PC-3 (cell line): Measurements from ENCODE around the gene DLG2. TPM values are rescaled to one million over a fixed set of nuclear protein-coding genes. Genes with fewer than 3 reads are reported as not detected.

Experiments
- ATAC-seq: fragments of 200-7000 bp; cut with Tn5 transposase; 2 replicates; pipeline ENCODE4 v1.9.1; 2020; ENCODE audit warnings: mild to moderate bottlenecking, moderate library complexity
- BruUV-seq: library from RNA; stranded (reverse); fragments of 400-500 nt; replicated peaks from 2 replicates; lab custom pipeline; 2021; lab: Mats Ljungman, UMichigan
- CTCF ChIA-PET: fragments of 300-600 bp; sonication (Branson Sonifier 250); formaldehyde crosslinking; loops from one replicate; lab custom pipeline; 2022; ENCODE audit warnings: antibody characterized with exemption; lab: Charles Lee
- POLR2A ChIA-PET: fragments of 300-600 bp; sonication (Branson Sonifier 250); formaldehyde crosslinking; loops from one replicate; lab custom pipeline; 2022; ENCODE audit warnings: antibody characterized with exemption; ENCODE audit not compliant: unreplicated experiment; lab: Charles Lee
- DNase-seq: peaks from one replicate; pipeline ENCODE4 v3.0.0-alpha.2; 2015
- H2AFZ ChIP-seq: fragments of 300-600 bp; sonication (generic); 2 replicates; pipeline ENCODE4 v1.6.0; 2016; ENCODE audit warnings: antibody characterized with exemption, low read length
- H3F3A ChIP-seq: fragments of 300-600 bp; sonication (generic); one replicate; pipeline ENCODE4 v1.6.0; 2017; ENCODE audit warnings: antibody characterized with exemption, low read length, control low read depth, mild to moderate bottlenecking; ENCODE audit not compliant: unreplicated experiment
- H3K27ac ChIP-seq: fragments of 300-600 bp; sonication (generic); 2 replicates; pipeline ENCODE4 v1.5.1; 2016; ENCODE audit warnings: mild to moderate bottlenecking, low read length
- H3K27me3 ChIP-seq: fragments of 300-600 bp; sonication (generic); 2 replicates; pipeline ENCODE4 v1.6.1; 2016; ENCODE audit warnings: low read length, mixed read lengths
- H3K36me3 ChIP-seq: fragments of 300-600 bp; sonication (generic); 2 replicates; pipeline ENCODE4 v1.6.1; 2016; ENCODE audit warnings: low read depth, mixed run types, low read length, mixed read lengths
- H3K4me1 ChIP-seq: fragments of 300-600 bp; sonication (generic); 2 replicates; pipeline ENCODE4 v1.5.1; 2016; ENCODE audit warnings: low read length; ENCODE audit not compliant: insufficient read depth
- H3K4me2 ChIP-seq: fragments of 300-600 bp; sonication (generic); 2 replicates; pipeline ENCODE4 v1.6.0; 2016; ENCODE audit warnings: low read length
- H3K4me3 ChIP-seq: fragments of 300-600 bp; sonication (generic); 2 replicates; pipeline ENCODE4 v1.5.1; 2016; ENCODE audit warnings: mild to moderate bottlenecking, low read length, mixed read lengths
- H3K79me2 ChIP-seq: fragments of 300-600 bp; sonication (generic); 2 replicates; pipeline ENCODE4 v1.6.1; 2017; ENCODE audit warnings: low read length, mixed read lengths
- H3K9ac ChIP-seq: fragments of 300-600 bp; sonication (generic); 2 replicates; pipeline ENCODE4 v1.6.0; 2016; ENCODE audit warnings: mild to moderate bottlenecking, low read length
- H3K9me2 ChIP-seq: fragments of 300-600 bp; sonication (generic); replicated peaks from 2 replicates; pipeline ENCODE4 v1.6.1; 2016; ENCODE audit warnings: mixed run types, low read length, mixed read lengths
- H3K9me3 ChIP-seq: fragments of 300-600 bp; sonication (generic); 2 replicates; pipeline ENCODE4 v1.6.1; 2016; ENCODE audit warnings: low read length, mixed read lengths
- H4K20me1 ChIP-seq: fragments of 300-600 bp; sonication (generic); 2 replicates; pipeline ENCODE4 v1.6.1; 2016; ENCODE audit warnings: low read length, mixed read lengths
- CTCF ChIP-seq: fragments of 300-600 bp; sonication (generic); conservative IDR thresholded peaks from 2 replicates; pipeline ENCODE4 v1.5.1; 2017; ENCODE audit warnings: antibody characterized with exemption, low read depth, mild to moderate bottlenecking, low read length
- EZH2 ChIP-seq: fragments of 300-600 bp; sonication (generic); IDR thresholded peaks from one replicate; pipeline ENCODE4 v1.6.1; 2017; ENCODE audit warnings: antibody characterized with exemption, mild to moderate bottlenecking, low read length; ENCODE audit not compliant: unreplicated experiment
- EZH2phosphoT487 ChIP-seq: fragments of 300-600 bp; sonication (generic); IDR thresholded peaks from 2 replicates; pipeline ENCODE4 v1.6.1; 2018; ENCODE audit warnings: mild to moderate bottlenecking, antibody characterized with exemption, low read length, borderline replicate concordance
- intact Hi-C: fragments of 100-400 bp; cut with micrococcal nuclease; formaldehyde crosslinking; loops from 2 replicates; pipeline ENCODE4 v1.9.0; 2023
- total RNA-seq: library from RNA; depleted of rRNA; stranded (reverse); fragments of >200 nt; gene quantifications from 2 replicates; pipeline ENCODE4 v1.2.3, GENCODE V29; 2014

Gene DLG2
- total RNA-seq, 1 experiment from 2014 or later: 0.58 TPM

- H3K4me1 ChIP-seq: no peaks in the 10 kb centered on the region
- no peak for DNase-seq
- TF ChIP-seq EZH2phosphoT487 (no peak), EZH2 (no peak), CTCF (no peak)
- no peak overlapping the region for H3K4me2 ChIP-seq
- no peaks in the 10 kb centered on the region for H3F3A ChIP-seq
- POLR2A ChIA-PET: no interaction called here
- BruUV-seq: no TSS peak
- H2AFZ ChIP-seq: no peak overlapping the region
- H3K9me2 ChIP-seq: no peaks in the 10 kb centered on the region
- H3K4me3 ChIP-seq: no peak overlapping the region
- ATAC-seq: no peak
- no peaks in the 10 kb centered on the region for H3K36me3 ChIP-seq
- no peaks in the 10 kb centered on the region for H4K20me1 ChIP-seq
- CTCF ChIA-PET: no interaction called here
- H3K79me2 ChIP-seq: no peaks in the 10 kb centered on the region
- H3K9ac ChIP-seq: no peak overlapping the region
- no peaks in the 10 kb centered on the region for H3K9me3 ChIP-seq
- H3K27ac ChIP-seq: no peak overlapping the region
- peaks cover 16% of the 10 kb centered on the region for H3K27me3 ChIP-seq
- intact Hi-C loops: no loop called here
Observed at GRCh38 chr11:83666149-83666548, 1961.0 kb downstream of the DLG2 start.

- ChIA-PET POLR2A (no interaction called here), CTCF (no interaction called here)
- Histone ChIP-seq H3K4me3 (no peak overlapping the region), H3K36me3 (no peaks in the 10 kb centered on the region), H3K79me2 (no peaks in the 10 kb centered on the region), H3K27me3 (peaks cover 16% of the 10 kb centered on the region), H3K9me3 (no peaks in the 10 kb centered on the region), H3K4me2 (no peak overlapping the region), H3K4me1 (no peaks in the 10 kb centered on the region), H3F3A (no peaks in the 10 kb centered on the region), H3K9me2 (no peaks in the 10 kb centered on the region), H3K27ac (no peak overlapping the region), H4K20me1 (no peaks in the 10 kb centered on the region), H3K9ac (no peak overlapping the region), H2AFZ (no peak overlapping the region)
- DNase-seq (no peak), ATAC-seq (no peak)
- intact Hi-C loops: no loop called here
- BruUV-seq: no TSS peak
- TF ChIP-seq CTCF (no peak), EZH2phosphoT487 (no peak), EZH2 (no peak)
Observed at GRCh38 chr11:83663988-83664387, 1963.2 kb downstream of the DLG2 start.

GRCh38 chr11:83663446-83663845, 1963.7 kb downstream of the DLG2 start:
- H3K27ac ChIP-seq: no peak overlapping the region
- ChIA-PET CTCF (no interaction called here), POLR2A (no interaction called here)
- no peaks in the 10 kb centered on the region for H3K9me3 ChIP-seq
- H3K36me3 ChIP-seq: no peaks in the 10 kb centered on the region
- H4K20me1 ChIP-seq: no peaks in the 10 kb centered on the region
- H3K9ac ChIP-seq: no peak overlapping the region
- BruUV-seq: no TSS peak
- ATAC-seq (no peak), DNase-seq (no peak)
- TF ChIP-seq EZH2phosphoT487: no peak
- TF ChIP-seq CTCF: no peak
- TF ChIP-seq EZH2: no peak
- H3K9me2 ChIP-seq: no peaks in the 10 kb centered on the region
- H3F3A ChIP-seq: no peaks in the 10 kb centered on the region
- no peaks in the 10 kb centered on the region for H3K4me1 ChIP-seq
- intact Hi-C loops: no loop called here
- H3K79me2 ChIP-seq: no peaks in the 10 kb centered on the region
- no peak overlapping the region for H2AFZ ChIP-seq
- H3K4me2 ChIP-seq: no peak overlapping the region
- H3K4me3 ChIP-seq: no peak overlapping the region
- H3K27me3 ChIP-seq: peaks cover 16% of the 10 kb centered on the region
